Smooth muscle cell (in vitro differentiated cells): ENCODE data around the gene TAPT1. TPM values are rescaled to one million over a fixed set of nuclear protein-coding genes. Genes with fewer than 3 reads are reported as not detected.

ENCODE experiments used
- DNase-seq: peaks from one replicate; lab custom pipeline; 2025; ENCODE audit not compliant: unreplicated experiment; lab: John Stamatoyannopoulos, UW
- H2AFZ ChIP-seq: fragments of 200-600 bp; sonication (generic); 2 replicates; pipeline ENCODE4 v1.6.0; 2016; ENCODE audit warnings: antibody characterized with exemption, low read depth, mild to moderate bottlenecking
- H3F3A ChIP-seq: fragments of 200-600 bp; sonication (generic); 2 replicates; pipeline ENCODE4 v1.6.0; 2017; ENCODE audit warnings: antibody characterized with exemption, low read depth
- H3K27ac ChIP-seq: fragments of 200-600 bp; sonication (generic); 2 replicates; pipeline ENCODE4 v1.5.1; 2016; ENCODE audit warnings: low read depth, mild to moderate bottlenecking
- H3K27me3 ChIP-seq: fragments of 200-600 bp; sonication (generic); 2 replicates; pipeline ENCODE4 v1.6.1; 2016; ENCODE audit warnings: low read depth, mild to moderate bottlenecking
- H3K36me3 ChIP-seq: fragments of 200-600 bp; sonication (generic); 2 replicates; pipeline ENCODE4 v1.5.1; 2016; ENCODE audit warnings: low read depth
- H3K4me1 ChIP-seq: fragments of 200-600 bp; sonication (generic); 2 replicates; pipeline ENCODE4 v1.5.1; 2016; ENCODE audit warnings: low read depth
- H3K4me2 ChIP-seq: fragments of 200-600 bp; sonication (generic); 2 replicates; pipeline ENCODE4 v1.6.0; 2016; ENCODE audit warnings: mild to moderate bottlenecking
- H3K4me3 ChIP-seq: fragments of 200-600 bp; sonication (generic); 2 replicates; pipeline ENCODE4 v1.5.1; 2016; ENCODE audit warnings: mild to moderate bottlenecking
- H3K79me2 ChIP-seq: fragments of 200-600 bp; sonication (generic); 2 replicates; pipeline ENCODE4 v1.6.0; 2016; ENCODE audit warnings: low read depth, mild to moderate bottlenecking
- H3K9ac ChIP-seq: fragments of 200-600 bp; sonication (generic); 2 replicates; pipeline ENCODE4 v1.6.0; 2016; ENCODE audit warnings: low read depth
- H3K9me3 ChIP-seq: fragments of 200-600 bp; sonication (generic); replicated peaks from 2 replicates; pipeline ENCODE4 v1.5.1; 2016; ENCODE audit warnings: low read depth
- H4K20me1 ChIP-seq: fragments of 200-600 bp; sonication (generic); 2 replicates; pipeline ENCODE4 v1.6.0; 2016; ENCODE audit warnings: low read depth
- WGBS: methylation state at CpG from one replicate; pipeline ENCODE4 v1.1.7; 2016; ENCODE audit warnings: low lambda C conversion rate; 5-methylcytosine and 5-hydroxymethylcytosine counted together
- polyA plus RNA-seq: library from polyadenylated mRNA; unstranded; fragments of >200 nt; fragmentation: Nextera tagmentation; extraction: Ambion mirVana; gene quantifications from 2 replicates; pipeline ENCODE4 v1.2.1, GENCODE V29; 2016
- total RNA-seq: library from RNA; depleted of rRNA; stranded (reverse); fragments of >200 nt; gene quantifications from 2 replicates; pipeline ENCODE4 v1.2.3, GENCODE V29; 2014
- TF ChIP-seq, protein P1 (sequence below): fragments of 200-600 bp; sonication (generic); IDR thresholded peaks from 2 replicates; pipeline ENCODE4 v1.5.1; 2017; ENCODE audit warnings: borderline replicate concordance, mild to moderate bottlenecking, antibody characterized with exemption; ENCODE audit not compliant: insufficient read depth, poor library complexity, severe bottlenecking

TAPT1 gene
- total and polyA plus RNA-seq, 2 experiments from 2014 or later = 7.9 to 12.9 TPM

DNA sequence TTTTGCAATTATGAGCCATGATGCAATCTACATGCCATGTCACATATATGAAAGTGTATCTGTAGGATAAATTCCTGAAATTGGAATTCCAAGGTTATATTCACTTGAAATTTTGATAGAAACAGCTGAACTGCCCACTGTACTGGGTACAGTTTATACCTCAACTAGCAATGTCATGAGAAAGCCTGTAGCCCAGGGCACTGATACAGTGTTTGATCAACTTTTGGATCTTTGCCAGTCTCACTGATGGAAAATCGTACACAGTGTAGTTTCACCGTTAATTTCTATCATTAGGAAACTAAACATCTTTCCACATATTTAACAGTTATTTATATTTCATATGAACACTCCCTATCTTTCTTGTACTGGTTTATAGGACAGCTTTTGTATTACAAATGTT is 34.2 kb downstream of the TAPT1 start:
- H3K79me2 ChIP-seq = no peaks in the 10 kb centered on the region
- H3K27me3 ChIP-seq = no peaks in the 10 kb centered on the region
- no peaks in the 10 kb centered on the region for H3F3A ChIP-seq
- DNase-seq = no peak
- no peak overlapping the region for H3K4me2 ChIP-seq
- H3K9me3 ChIP-seq = no peaks in the 10 kb centered on the region
- H3K4me3 ChIP-seq = no peak overlapping the region
- no peak overlapping the region for H3K27ac ChIP-seq
- 99% methylated on average over 2 of the region's 2 CpGs for WGBS
- TF ChIP-seq, protein P1, sequence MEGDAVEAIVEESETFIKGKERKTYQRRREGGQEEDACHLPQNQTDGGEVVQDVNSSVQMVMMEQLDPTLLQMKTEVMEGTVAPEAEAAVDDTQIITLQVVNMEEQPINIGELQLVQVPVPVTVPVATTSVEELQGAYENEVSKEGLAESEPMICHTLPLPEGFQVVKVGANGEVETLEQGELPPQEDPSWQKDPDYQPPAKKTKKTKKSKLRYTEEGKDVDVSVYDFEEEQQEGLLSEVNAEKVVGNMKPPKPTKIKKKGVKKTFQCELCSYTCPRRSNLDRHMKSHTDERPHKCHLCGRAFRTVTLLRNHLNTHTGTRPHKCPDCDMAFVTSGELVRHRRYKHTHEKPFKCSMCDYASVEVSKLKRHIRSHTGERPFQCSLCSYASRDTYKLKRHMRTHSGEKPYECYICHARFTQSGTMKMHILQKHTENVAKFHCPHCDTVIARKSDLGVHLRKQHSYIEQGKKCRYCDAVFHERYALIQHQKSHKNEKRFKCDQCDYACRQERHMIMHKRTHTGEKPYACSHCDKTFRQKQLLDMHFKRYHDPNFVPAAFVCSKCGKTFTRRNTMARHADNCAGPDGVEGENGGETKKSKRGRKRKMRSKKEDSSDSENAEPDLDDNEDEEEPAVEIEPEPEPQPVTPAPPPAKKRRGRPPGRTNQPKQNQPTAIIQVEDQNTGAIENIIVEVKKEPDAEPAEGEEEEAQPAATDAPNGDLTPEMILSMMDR = no peak
- H2AFZ ChIP-seq = no peak overlapping the region
- H3K4me1 ChIP-seq = peaks cover 10% of the 10 kb centered on the region
- H4K20me1 ChIP-seq = no peaks in the 10 kb centered on the region
- peaks cover 8% of the 10 kb centered on the region for H3K36me3 ChIP-seq
- no peak overlapping the region for H3K9ac ChIP-seq

- H3K9ac ChIP-seq = no peak overlapping the region
- H2AFZ ChIP-seq = no peak overlapping the region
- no peak overlapping the region for H3K4me3 ChIP-seq
- no peaks in the 10 kb centered on the region for H3F3A ChIP-seq
- no peaks in the 10 kb centered on the region for H3K79me2 ChIP-seq
- TF ChIP-seq, protein P1 = no peak
- DNase-seq = no peak
- H4K20me1 ChIP-seq = no peaks in the 10 kb centered on the region
- H3K27me3 ChIP-seq = no peaks in the 10 kb centered on the region
- H3K4me1 ChIP-seq = no peaks in the 10 kb centered on the region
- H3K27ac ChIP-seq = no peak overlapping the region
- no peaks in the 10 kb centered on the region for H3K9me3 ChIP-seq
- H3K4me2 ChIP-seq = no peak overlapping the region
- H3K36me3 ChIP-seq = peaks cover 13% of the 10 kb centered on the region
Observed at GRCh38 chr4:16187455-16187854, 38.8 kb downstream of the TAPT1 start.

DNA sequence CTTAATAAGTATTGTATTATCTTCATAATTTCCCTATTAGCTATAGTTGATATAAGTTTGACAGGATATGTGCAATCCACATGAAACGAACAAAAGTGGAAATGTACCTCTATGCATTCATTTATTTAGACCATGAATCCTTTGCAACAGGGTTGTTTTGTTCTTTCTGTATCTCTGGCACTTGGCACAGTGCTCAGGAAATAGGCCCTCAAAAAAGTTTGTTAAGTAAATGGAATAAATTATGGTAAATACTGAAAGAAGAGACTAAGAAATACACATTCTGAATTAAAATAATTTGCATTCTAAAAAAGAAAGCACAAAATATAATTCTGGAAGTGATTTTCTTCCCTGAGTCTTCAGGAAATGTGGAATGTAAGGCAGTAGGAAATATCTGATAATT is 39.3 kb downstream of the TAPT1 start:
- TF ChIP-seq, protein P1 = no peak

GRCh38 chr4:16183604-16184003 is 42.7 kb downstream of the TAPT1 start:
- WGBS = 90% methylated on average over 2 of the region's 2 CpGs
- Histone ChIP-seq H3K4me3 (no peak overlapping the region), H3K27ac (no peak overlapping the region), H3K9ac (no peak overlapping the region), H3K4me2 (no peak overlapping the region), H3K9me3 (no peaks in the 10 kb centered on the region), H3K4me1 (no peaks in the 10 kb centered on the region), H2AFZ (no peak overlapping the region), H3K27me3 (no peaks in the 10 kb centered on the region), H3F3A (no peaks in the 10 kb centered on the region), H3K79me2 (no peaks in the 10 kb centered on the region), H4K20me1 (no peaks in the 10 kb centered on the region), H3K36me3 (peaks cover 5% of the 10 kb centered on the region)
- no peak for DNase-seq
- TF ChIP-seq, protein P1 = no peak

More for the DNA sequence above, 39.3 kb downstream of the TAPT1 start:
- H3K9me3 ChIP-seq = no peaks in the 10 kb centered on the region
- no peaks in the 10 kb centered on the region for H3K4me1 ChIP-seq
- no peak overlapping the region for H3K9ac ChIP-seq
- 100% methylated on average over 1 of the region's 1 CpG for WGBS
- no peaks in the 10 kb centered on the region for H3K27me3 ChIP-seq
- no peak overlapping the region for H3K4me3 ChIP-seq
- DNase-seq = no peak
- H2AFZ ChIP-seq = no peak overlapping the region
- no peaks in the 10 kb centered on the region for H4K20me1 ChIP-seq
- H3K36me3 ChIP-seq = peaks cover 13% of the 10 kb centered on the region
- H3K79me2 ChIP-seq = no peaks in the 10 kb centered on the region
- H3K4me2 ChIP-seq = no peak overlapping the region
- no peak overlapping the region for H3K27ac ChIP-seq
- H3F3A ChIP-seq = no peaks in the 10 kb centered on the region
